Lung (tissue), 12 donors: ENCODE results near the gene MREG. TPM values are rescaled to one million over a fixed set of nuclear protein-coding genes. Genes with fewer than 3 reads are reported as not detected.

Source experiments
- ATAC-seq: fragments of 200-7000 bp; cut with Tn5 transposase; one replicate; pipeline ENCODE4 v1.9.1; 2020; ENCODE audit warnings: moderate number of reproducible peaks; ENCODE audit not compliant: insufficient read depth, low FRiP score
- DNase-seq, 3 donors: peaks; one replicate each; pipeline ENCODE4 v3.0.0-alpha.2; 2013 to 2017
- H3K27ac ChIP-seq, 2 donors: one replicate each; pipeline ENCODE4 v1.5.1; 2013; ENCODE audit warnings: mild to moderate bottlenecking in 2 of 2, moderate library complexity in 2 of 2, control low read depth in 1 of 2, inconsistent platforms in 1 of 2, low read depth in 1 of 2, low read length in 1 of 2
- H3K27me3 ChIP-seq, 3 donors: one replicate each; pipeline ENCODE4 v1.5.1; 2013; ENCODE audit warnings: low read length in 2 of 3; ENCODE audit not compliant: control insufficient read depth in 3 of 3, insufficient read depth in 3 of 3
- H3K36me3 ChIP-seq, 4 donors: one replicate each; pipeline ENCODE4 v1.5.1; 2013; ENCODE audit warnings: low read length in 4 of 4, mild to moderate bottlenecking in 1 of 4, moderate library complexity in 1 of 4; ENCODE audit not compliant: control insufficient read depth in 4 of 4, insufficient read depth in 4 of 4
- H3K4me1 ChIP-seq, 5 donors: one replicate each; pipeline ENCODE4 v1.5.1; 2013; ENCODE audit warnings: low read length in 5 of 5, mild to moderate bottlenecking in 2 of 5, moderate library complexity in 1 of 5; ENCODE audit not compliant: control insufficient read depth in 5 of 5, insufficient read depth in 5 of 5
- H3K4me3 ChIP-seq: one replicate; pipeline ENCODE4 v1.5.1; 2013; ENCODE audit warnings: mild to moderate bottlenecking, control low read depth, moderate library complexity
- H3K9ac ChIP-seq, 2 donors: one replicate each; pipeline ENCODE4 v1.5.1; 2013; ENCODE audit warnings: low read length in 2 of 2, control low read depth in 1 of 2; ENCODE audit not compliant: insufficient read depth in 1 of 2
- H3K9me3 ChIP-seq, 4 donors: one replicate each; pipeline ENCODE4 v1.5.1; 2013; ENCODE audit warnings: low read length in 3 of 4, mild to moderate bottlenecking in 1 of 4, moderate library complexity in 1 of 4; ENCODE audit not compliant: control insufficient read depth in 4 of 4, insufficient read depth in 3 of 4
- WGBS, 2 donors: extraction: QIAGEN DNeasy Blood & Tissue Kit; methylation state at CpG; one replicate each; pipeline ENCODE4 v1.1.7; 2013; 5-methylcytosine and 5-hydroxymethylcytosine counted together
- polyA plus RNA-seq, 2 donors: library from polyadenylated mRNA; stranded (reverse); fragments of 200-250 nt; gene quantifications; one replicate each; pipeline ENCODE4 v1.2.1, GENCODE V29; 2013
- total RNA-seq, 2 donors: library from RNA; depleted of rRNA in 1 of 2; stranded (reverse); fragments of >200 nt in 1 of 2; gene quantifications; one replicate each; pipeline ENCODE4 v1.2.1, GENCODE V29; 2014 to 2021
- TF ChIP-seq, protein P1 (sequence below): IDR thresholded peaks from 2 replicates; pipeline ENCODE4 v1.5.1; 2012; ENCODE audit warnings: mild to moderate bottlenecking; ENCODE audit errors: control extremely low read depth, extremely low read depth
- donor health status: control.
- donor health status: control.
- donor health status: Bipolar disorder and iron deficiency.
- donor health status: healthy.
- donor health status: DM: yes; HTN: yes; CAD: no.

Gene MREG
- total and polyA plus RNA-seq, 4 donors = 6.9 to 30.2 (median 12.0) TPM

DNA sequence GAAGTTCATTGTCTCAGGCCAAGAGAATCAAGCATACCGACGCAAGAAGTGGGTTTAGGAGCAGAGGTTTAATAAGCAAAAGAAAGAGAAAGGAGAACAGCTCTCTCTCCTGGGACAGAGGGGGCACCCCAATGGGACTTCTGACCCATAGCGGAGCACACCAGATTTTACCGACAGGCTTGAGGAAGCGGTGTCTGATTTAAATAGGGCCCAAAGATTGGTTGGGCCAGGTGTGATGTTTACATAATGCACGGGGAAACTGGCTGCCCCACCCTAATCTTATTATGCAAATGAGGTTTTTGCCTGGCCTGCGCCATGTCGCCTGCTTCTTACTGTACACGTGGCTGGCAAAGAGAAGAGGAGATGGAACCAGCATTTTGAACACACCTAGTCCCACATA, 106.2 kb downstream of the MREG start:
- DNase-seq = no peak
- H3K4me3 ChIP-seq = no peak overlapping the region
- no peak overlapping the region for H3K9ac ChIP-seq
- H3K27me3 ChIP-seq = no peaks in the 10 kb centered on the region
- peaks cover 0 to 4% (median 3%) of the 10 kb centered on the region in 4 donors for H3K9me3 ChIP-seq
- TF ChIP-seq, protein P1, sequence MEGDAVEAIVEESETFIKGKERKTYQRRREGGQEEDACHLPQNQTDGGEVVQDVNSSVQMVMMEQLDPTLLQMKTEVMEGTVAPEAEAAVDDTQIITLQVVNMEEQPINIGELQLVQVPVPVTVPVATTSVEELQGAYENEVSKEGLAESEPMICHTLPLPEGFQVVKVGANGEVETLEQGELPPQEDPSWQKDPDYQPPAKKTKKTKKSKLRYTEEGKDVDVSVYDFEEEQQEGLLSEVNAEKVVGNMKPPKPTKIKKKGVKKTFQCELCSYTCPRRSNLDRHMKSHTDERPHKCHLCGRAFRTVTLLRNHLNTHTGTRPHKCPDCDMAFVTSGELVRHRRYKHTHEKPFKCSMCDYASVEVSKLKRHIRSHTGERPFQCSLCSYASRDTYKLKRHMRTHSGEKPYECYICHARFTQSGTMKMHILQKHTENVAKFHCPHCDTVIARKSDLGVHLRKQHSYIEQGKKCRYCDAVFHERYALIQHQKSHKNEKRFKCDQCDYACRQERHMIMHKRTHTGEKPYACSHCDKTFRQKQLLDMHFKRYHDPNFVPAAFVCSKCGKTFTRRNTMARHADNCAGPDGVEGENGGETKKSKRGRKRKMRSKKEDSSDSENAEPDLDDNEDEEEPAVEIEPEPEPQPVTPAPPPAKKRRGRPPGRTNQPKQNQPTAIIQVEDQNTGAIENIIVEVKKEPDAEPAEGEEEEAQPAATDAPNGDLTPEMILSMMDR = no peak
- WGBS, 2 donors = 95% methylated on average over 9 of the region's 9 CpGs
- no peak overlapping the region for H3K27ac ChIP-seq
- peaks cover 0 to under 1% (median 0%) of the 10 kb centered on the region in 5 donors for H3K4me1 ChIP-seq
- H3K36me3 ChIP-seq = no peaks in the 10 kb centered on the region
- no peak for ATAC-seq

- Histone ChIP-seq H3K4me1 (peaks cover 0 to 2% (median 0%) of the 10 kb centered on the region in 5 donors), H3K9ac (no peak overlapping the region), H3K27me3 (no peaks in the 10 kb centered on the region), H3K9me3 (peaks cover 0 to 4% (median 2%) of the 10 kb centered on the region in 4 donors), H3K36me3 (no peaks in the 10 kb centered on the region), H3K4me3 (no peak overlapping the region), H3K27ac (no peak overlapping the region)
- DNase-seq (no peak), ATAC-seq (no peak)
- TF ChIP-seq, protein P1 = no peak
Observed at GRCh38 chr2:215906458-215906857, 106.9 kb downstream of the MREG start.

DNA sequence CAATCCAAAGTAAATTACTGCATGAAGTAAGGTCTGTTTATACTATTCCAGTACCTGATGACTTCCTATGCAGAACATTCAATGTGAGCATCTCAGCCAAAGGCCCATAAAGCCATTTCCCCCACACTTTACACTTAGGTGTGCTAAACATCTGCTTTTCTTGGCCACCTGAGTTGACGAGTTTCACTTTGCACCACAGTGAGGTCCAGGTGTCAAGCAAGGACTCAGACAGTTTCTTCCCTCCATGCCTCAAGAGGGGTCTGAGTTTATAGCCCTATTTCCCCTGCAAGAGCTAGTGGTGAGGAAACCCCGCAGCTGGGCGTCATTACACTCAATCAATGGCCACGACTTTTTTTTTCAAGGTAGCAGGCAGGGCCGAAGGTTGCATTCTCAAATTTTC, 107.7 kb downstream of the MREG start:
- TF ChIP-seq, protein P1 = no peak
- 71 to 81% methylated on average over 5 of the region's 5 CpGs for WGBS, 2 donors
- ATAC-seq (no peak), DNase-seq (no peak)
- Histone ChIP-seq H3K27ac (no peak overlapping the region), H3K9ac (no peak overlapping the region), H3K27me3 (no peaks in the 10 kb centered on the region), H3K4me3 (no peak overlapping the region), H3K36me3 (no peaks in the 10 kb centered on the region), H3K9me3 (peaks cover 0 to 4% (median 2%) of the 10 kb centered on the region in 4 donors), H3K4me1 (peaks cover 0 to 2% (median 0%) of the 10 kb centered on the region in 5 donors)

GRCh38 chr2:215904101-215904500, 109.2 kb downstream of the MREG start:
- ATAC-seq = peak; percentile 16

More at GRCh38 chr2:215904101-215904500, 109.2 kb downstream of the MREG start:
- Histone ChIP-seq H3K27me3 (no peaks in the 10 kb centered on the region), H3K27ac (peak overlapping the region in 1 of 2 donors; percentile 38), H3K9ac (no peak overlapping the region), H3K4me1 (peaks cover 0 to 12% (median 2%) of the 10 kb centered on the region in 5 donors), H3K9me3 (no peaks in the 10 kb centered on the region), H3K4me3 (no peak overlapping the region), H3K36me3 (no peaks in the 10 kb centered on the region)
- DNase-seq = no peak
- TF ChIP-seq, protein P1 = no peak
- 74% methylated on average over 5 of the region's 5 CpGs for WGBS, 2 donors
